ENCODE data around the gene KCNK1.

DNA sequence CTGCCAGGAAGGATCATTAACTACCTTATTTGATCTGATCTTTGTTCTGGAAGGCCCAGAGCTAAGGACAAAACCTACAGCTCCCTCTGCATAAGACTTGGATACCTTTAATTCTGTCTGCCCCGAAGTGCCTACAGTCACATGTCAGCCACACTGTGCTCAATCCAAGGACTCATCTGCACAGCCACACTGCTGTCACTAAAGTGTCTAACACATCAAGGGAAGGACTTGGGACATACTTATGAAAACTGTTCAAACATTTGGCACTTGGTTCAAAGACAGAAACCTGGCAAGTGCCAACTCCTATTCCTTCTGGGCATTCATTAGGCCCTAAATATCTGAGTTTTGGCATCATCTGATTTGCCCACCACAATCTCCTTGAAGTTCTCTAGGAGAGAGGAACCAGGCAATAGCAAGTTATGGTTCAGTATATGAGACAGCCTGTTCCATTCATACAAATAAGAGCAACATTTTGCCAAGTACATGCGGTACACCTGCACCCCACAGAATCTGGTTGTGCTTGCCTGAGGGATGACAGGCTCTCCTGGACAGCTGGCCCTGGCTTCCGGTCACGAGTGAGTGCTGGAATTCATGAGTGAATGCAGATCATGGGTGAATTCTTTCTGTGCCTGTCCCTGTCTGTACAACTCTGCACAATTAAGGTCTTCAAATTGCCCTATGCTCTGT is 105.9 kb downstream of the KCNK1 start:
- TF ChIP-seq YY1 (IDR thresholded peaks at IDR 0.05; ENCODE audit: insufficient read depth, insufficient read length), result no peak
- TF ChIP-seq SUZ12 (IDR thresholded peaks at IDR 0.05; ENCODE audit: extremely low read depth, insufficient read depth, insufficient read length), result no peak
